ENCODE results near the gene SNX14.
"Not testable (repeated sequence)": the region's sequence is repeated elsewhere in the genome, so short reads cannot be mapped to it uniquely, and the experiment has no call there.

Gene SNX14

DNA sequence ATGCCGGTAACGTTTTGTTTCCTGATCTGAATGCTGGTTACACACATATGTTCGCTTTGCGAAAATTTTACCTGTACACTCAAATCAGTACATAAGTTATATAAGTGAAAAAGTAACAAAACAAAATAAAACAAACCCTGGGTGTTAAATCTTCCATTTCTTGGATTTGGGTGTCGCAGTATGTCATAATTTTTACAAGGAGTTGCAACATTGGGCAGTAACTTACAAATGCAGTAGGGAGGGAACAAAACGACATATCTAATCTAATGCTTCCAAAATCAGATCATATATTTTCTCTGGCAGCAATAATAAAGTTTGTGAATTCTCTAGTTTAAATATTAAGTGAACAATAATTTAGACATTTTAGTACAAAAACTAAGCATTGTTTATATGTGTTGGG is 25.2 kb downstream of the SNX14 start:
- Histone ChIP-seq H2BK5ac (ENCODE audit: low read length) (no peak overlapping the region), H3K27ac (replicated peaks; ENCODE audit: low read length) (no peak overlapping the region), H2BK12ac (ENCODE audit: low read length) (no peak overlapping the region), H3K27me3 (ENCODE audit: control insufficient read depth in 3 of 3, insufficient read depth in 3 of 3, low read depth in 1 of 3, low read length in 3 of 3) (no peaks in the 10 kb centered on the region), H3K4me1 (ENCODE audit: control insufficient read depth in 2 of 2, insufficient read depth in 1 of 2, low read depth in 1 of 2, low read length in 2 of 2) (no peaks in the 10 kb centered on the region), H3K23ac (ENCODE audit: low read depth, low read length, poor library complexity) (no peak overlapping the region), H2BK15ac (ENCODE audit: low read length) (no peak overlapping the region), H3K14ac (ENCODE audit: low read length) (no peak overlapping the region), H3K18ac (ENCODE audit: low read length) (no peak overlapping the region), H3K9ac (ENCODE audit: low read depth, low read length, poor library complexity) (no peak overlapping the region), H2AFZ (ENCODE audit: low read length) (no peak overlapping the region), H3K9me3 (replicated peaks in 1 of 2; ENCODE audit: control insufficient read depth in 2 of 2, insufficient read depth in 1 of 2, low read depth in 1 of 2, low read length in 2 of 2) (no peaks in the 10 kb centered on the region), H3K79me1 (ENCODE audit: low read depth, low read length) (no peaks in the 10 kb centered on the region), H3K4ac (ENCODE audit: low read length) (no peak overlapping the region), H3K4me2 (ENCODE audit: insufficient read depth, low read length, poor library complexity, severe bottlenecking) (no peak overlapping the region), H3K36me3 (replicated peaks in 1 of 2; ENCODE audit: control insufficient read depth in 2 of 2, insufficient read depth in 2 of 2, low read length in 2 of 2) (peaks cover 0 to 30% of the 10 kb centered on the region in 2 donors), H2BK120ac (ENCODE audit: low read depth, low read length) (no peak overlapping the region), H2AK5ac (ENCODE audit: low read depth, low read length) (no peak overlapping the region), H4K91ac (ENCODE audit: low read depth, low read length, poor library complexity) (no peak overlapping the region), H4K8ac (ENCODE audit: low read depth, low read length) (no peak overlapping the region), H3K4me3 (ENCODE audit: low read length in 2 of 2) (no peak overlapping the region)
- no CpG with 5 or more reads among the region's 6 CpGs for WGBS, 2 donors (ENCODE audit: extremely low coverage in 2 of 2, insufficient read length in 2 of 2, insufficient replicate concordance in 1 of 2)
- DNase-seq (ENCODE audit: low spot score), result no peak

DNA sequence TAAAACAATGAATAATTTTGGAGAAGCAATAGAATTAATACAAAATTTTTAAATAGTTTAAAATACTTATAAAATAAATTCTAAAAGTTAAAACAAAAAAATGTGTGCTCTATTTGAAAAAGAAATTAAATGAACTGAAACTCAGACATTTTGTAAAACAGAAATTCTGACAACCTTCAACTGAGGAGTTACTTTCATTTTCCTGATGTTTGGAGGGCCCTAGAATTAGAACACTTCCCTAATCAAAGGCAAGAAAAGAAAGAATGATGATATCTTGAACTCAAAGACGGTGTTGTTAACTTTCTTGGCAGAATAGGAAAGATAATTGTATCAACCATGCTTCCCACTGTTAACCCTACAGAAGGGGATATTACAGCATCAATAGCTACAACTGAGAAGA is 27.9 kb downstream of the SNX14 start:
- H2AK5ac ChIP-seq (ENCODE audit: low read depth, low read length), result no peak overlapping the region
- H3K27me3 ChIP-seq (ENCODE audit: control insufficient read depth in 3 of 3, insufficient read depth in 3 of 3, low read depth in 1 of 3, low read length in 3 of 3), result no peaks in the 10 kb centered on the region
- DNase-seq (ENCODE audit: low spot score), result no peak
- no peaks in the 10 kb centered on the region for H3K79me1 ChIP-seq (ENCODE audit: low read depth, low read length)
- no peak overlapping the region for H3K23ac ChIP-seq (ENCODE audit: low read depth, low read length, poor library complexity)
- no CpG with 5 or more reads among the region's 1 CpG for WGBS, 2 donors (ENCODE audit: extremely low coverage in 2 of 2, insufficient read length in 2 of 2, insufficient replicate concordance in 1 of 2)
- H3K18ac ChIP-seq (ENCODE audit: low read length), result no peak overlapping the region
- H3K4ac ChIP-seq (ENCODE audit: low read length), result no peak overlapping the region
- no peak overlapping the region for H2BK12ac ChIP-seq (ENCODE audit: low read length)
- H2BK120ac ChIP-seq (ENCODE audit: low read depth, low read length), result no peak overlapping the region
- H2BK15ac ChIP-seq (ENCODE audit: low read length), result no peak overlapping the region
- H3K36me3 ChIP-seq (replicated peaks in 1 of 2; ENCODE audit: control insufficient read depth in 2 of 2, insufficient read depth in 2 of 2, low read length in 2 of 2), result peaks cover 0 to 38% of the 10 kb centered on the region in 2 donors
- no peak overlapping the region for H3K4me2 ChIP-seq (ENCODE audit: insufficient read depth, low read length, poor library complexity, severe bottlenecking)
- no peak overlapping the region for H4K91ac ChIP-seq (ENCODE audit: low read depth, low read length, poor library complexity)
- H3K9me3 ChIP-seq (replicated peaks in 1 of 2; ENCODE audit: control insufficient read depth in 2 of 2, insufficient read depth in 1 of 2, low read depth in 1 of 2, low read length in 2 of 2), result no peaks in the 10 kb centered on the region
- H3K4me1 ChIP-seq (ENCODE audit: control insufficient read depth in 2 of 2, insufficient read depth in 1 of 2, low read depth in 1 of 2, low read length in 2 of 2), result no peaks in the 10 kb centered on the region
- H4K8ac ChIP-seq (ENCODE audit: low read depth, low read length), result no peak overlapping the region
- H3K14ac ChIP-seq (ENCODE audit: low read length), result no peak overlapping the region
- no peak overlapping the region for H3K27ac ChIP-seq (replicated peaks; ENCODE audit: low read length)
- H3K4me3 ChIP-seq (ENCODE audit: low read length in 2 of 2), result no peak overlapping the region
- H2BK5ac ChIP-seq (ENCODE audit: low read length), result no peak overlapping the region
- no peak overlapping the region for H3K9ac ChIP-seq (ENCODE audit: low read depth, low read length, poor library complexity)
- H2AFZ ChIP-seq (ENCODE audit: low read length), result no peak overlapping the region

DNA sequence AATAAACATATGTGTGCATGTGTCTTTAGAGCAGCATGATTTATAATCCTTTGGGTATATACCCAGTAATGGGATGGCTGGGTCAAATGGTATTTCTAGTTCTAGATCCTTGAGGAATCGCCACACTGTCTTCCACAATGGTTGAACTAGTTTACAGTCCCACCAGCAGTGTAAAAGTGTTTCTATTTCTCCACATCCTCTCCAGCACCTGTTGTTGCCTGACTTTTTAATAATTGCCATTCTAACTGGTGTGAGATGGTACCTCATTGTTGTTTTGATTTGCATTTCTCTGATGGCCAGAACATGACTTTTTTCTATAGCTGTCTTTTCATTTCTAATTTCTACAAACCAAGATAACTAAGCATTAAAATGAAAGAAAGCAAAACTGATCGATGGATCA is 29.4 kb downstream of the SNX14 start:
- H3K4me3 ChIP-seq (ENCODE audit: low read length in 2 of 2); H4K91ac ChIP-seq (ENCODE audit: low read depth, low read length, poor library complexity); H3K14ac ChIP-seq (ENCODE audit: low read length); H2BK5ac ChIP-seq (ENCODE audit: low read length); H3K27ac ChIP-seq (replicated peaks; ENCODE audit: low read length); H2BK120ac ChIP-seq (ENCODE audit: low read depth, low read length); H3K4me2 ChIP-seq (ENCODE audit: insufficient read depth, low read length, poor library complexity, severe bottlenecking); H2BK15ac ChIP-seq (ENCODE audit: low read length); H3K9ac ChIP-seq (ENCODE audit: low read depth, low read length, poor library complexity); H3K4me1 ChIP-seq (ENCODE audit: control insufficient read depth in 2 of 2, insufficient read depth in 1 of 2, low read depth in 1 of 2, low read length in 2 of 2); H2AK5ac ChIP-seq (ENCODE audit: low read depth, low read length); H3K9me3 ChIP-seq (replicated peaks in 1 of 2; ENCODE audit: control insufficient read depth in 2 of 2, insufficient read depth in 1 of 2, low read depth in 1 of 2, low read length in 2 of 2); H2BK12ac ChIP-seq (ENCODE audit: low read length); H4K8ac ChIP-seq (ENCODE audit: low read depth, low read length); H2AFZ ChIP-seq (ENCODE audit: low read length); H3K23ac ChIP-seq (ENCODE audit: low read depth, low read length, poor library complexity); H3K79me1 ChIP-seq (ENCODE audit: low read depth, low read length); H3K27me3 ChIP-seq (ENCODE audit: control insufficient read depth in 3 of 3, insufficient read depth in 3 of 3, low read depth in 1 of 3, low read length in 3 of 3); DNase-seq (ENCODE audit: low spot score); H3K18ac ChIP-seq (ENCODE audit: low read length); H3K4ac ChIP-seq (ENCODE audit: low read length): not testable (repeated sequence)
- no CpG with 5 or more reads among the region's 2 CpGs for WGBS, 2 donors (ENCODE audit: extremely low coverage in 2 of 2, insufficient read length in 2 of 2, insufficient replicate concordance in 1 of 2)
- H3K36me3 ChIP-seq (replicated peaks in 1 of 2; ENCODE audit: control insufficient read depth in 2 of 2, insufficient read depth in 2 of 2, low read length in 2 of 2), result peaks cover 0 to 45% of the 10 kb centered on the region in 2 donors

DNA sequence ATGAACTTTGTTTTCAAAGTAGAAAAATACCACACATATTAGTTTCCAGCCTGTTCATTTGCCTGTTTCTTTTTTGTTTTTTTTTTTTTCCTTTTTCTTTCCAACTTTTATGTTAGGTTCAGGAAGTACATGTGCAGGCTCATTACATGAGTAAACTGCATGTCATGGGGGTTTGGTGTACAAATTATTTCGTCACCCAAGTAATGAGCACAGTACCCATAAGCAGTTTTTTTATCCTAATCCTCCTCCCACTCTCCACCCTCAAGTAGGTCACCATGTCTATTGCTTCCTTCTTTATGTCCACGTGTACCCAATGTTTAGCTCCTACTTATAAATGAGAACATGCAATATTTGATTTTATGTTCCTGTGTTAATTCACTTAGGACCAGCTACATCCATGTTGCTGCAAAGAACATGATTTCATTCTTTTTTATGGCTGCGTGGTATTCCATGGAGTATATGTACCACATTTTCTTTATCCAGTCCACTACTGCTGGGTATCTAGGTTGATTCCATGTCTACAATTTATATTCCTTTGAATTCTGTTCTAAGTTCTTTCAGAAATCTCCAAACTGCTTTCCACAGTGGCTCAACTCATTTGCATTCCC is 31.8 kb downstream of the SNX14 start:
- WGBS, 2 donors (ENCODE audit: extremely low coverage in 2 of 2, insufficient read length in 2 of 2, insufficient replicate concordance in 1 of 2), result no CpG with 5 or more reads among the region's 3 CpGs
- no peak overlapping the region for H2BK12ac ChIP-seq (ENCODE audit: low read length)
- no peak overlapping the region for H3K4me2 ChIP-seq (ENCODE audit: insufficient read depth, low read length, poor library complexity, severe bottlenecking)
- H3K36me3 ChIP-seq (replicated peaks in 1 of 2; ENCODE audit: control insufficient read depth in 2 of 2, insufficient read depth in 2 of 2, low read length in 2 of 2), result peaks cover 0 to 38% of the 10 kb centered on the region in 2 donors
- no peak for DNase-seq (ENCODE audit: low spot score)
- no peak overlapping the region for H3K14ac ChIP-seq (ENCODE audit: low read length)
- H4K8ac ChIP-seq (ENCODE audit: low read depth, low read length), result no peak overlapping the region
- no peak overlapping the region for H2BK5ac ChIP-seq (ENCODE audit: low read length)
- H3K4ac ChIP-seq (ENCODE audit: low read length), result no peak overlapping the region
- H3K4me1 ChIP-seq (ENCODE audit: control insufficient read depth in 2 of 2, insufficient read depth in 1 of 2, low read depth in 1 of 2, low read length in 2 of 2), result no peaks in the 10 kb centered on the region
- H3K9me3 ChIP-seq (replicated peaks in 1 of 2; ENCODE audit: control insufficient read depth in 2 of 2, insufficient read depth in 1 of 2, low read depth in 1 of 2, low read length in 2 of 2), result no peaks in the 10 kb centered on the region
- no peak overlapping the region for H4K91ac ChIP-seq (ENCODE audit: low read depth, low read length, poor library complexity)
- no peak overlapping the region for H3K18ac ChIP-seq (ENCODE audit: low read length)
- H2AFZ ChIP-seq (ENCODE audit: low read length), result no peak overlapping the region
- no peaks in the 10 kb centered on the region for H3K27me3 ChIP-seq (ENCODE audit: control insufficient read depth in 3 of 3, insufficient read depth in 3 of 3, low read depth in 1 of 3, low read length in 3 of 3)
- no peaks in the 10 kb centered on the region for H3K79me1 ChIP-seq (ENCODE audit: low read depth, low read length)
- H3K4me3 ChIP-seq (ENCODE audit: low read length in 2 of 2), result no peak overlapping the region
- no peak overlapping the region for H3K9ac ChIP-seq (ENCODE audit: low read depth, low read length, poor library complexity)
- H2BK15ac ChIP-seq (ENCODE audit: low read length), result no peak overlapping the region
- no peak overlapping the region for H3K27ac ChIP-seq (replicated peaks; ENCODE audit: low read length)
- H2BK120ac ChIP-seq (ENCODE audit: low read depth, low read length), result no peak overlapping the region
- no peak overlapping the region for H2AK5ac ChIP-seq (ENCODE audit: low read depth, low read length)
- no peak overlapping the region for H3K23ac ChIP-seq (ENCODE audit: low read depth, low read length, poor library complexity)
